Heart left ventricle (tissue), 16 donors: ENCODE results near the gene MAD2L2. TPM values are rescaled to one million over a fixed set of nuclear protein-coding genes. Genes with fewer than 3 reads are reported as not detected.

Source experiments
- ATAC-seq, 4 donors: fragments of 200-7000 bp; cut with Tn5 transposase; one replicate each; pipeline ENCODE4 v1.9.1; 2020 to 2022; ENCODE audit warnings: moderate library complexity in 4 of 4, mild to moderate bottlenecking in 3 of 4, moderate number of reproducible peaks in 1 of 4
- DNase-seq, 5 donors: peaks; one replicate each; pipeline ENCODE4 v3.0.0-alpha.2; 2020
- H3K27ac ChIP-seq, 12 donors: fragments of 200-600 bp; sonication (generic) in 4 of 12; one replicate each; pipeline versions ENCODE4 v1.5.0 to v1.8.0; 2016 to 2022; ENCODE audit warnings: mild to moderate bottlenecking in 2 of 12
- H3K27me3 ChIP-seq, 9 donors: fragments of 200-600 bp; sonication (generic) in 2 of 9; one replicate each; pipeline versions ENCODE4 v1.5.1 to v1.8.0; 2016 to 2022; ENCODE audit warnings: mild to moderate bottlenecking in 3 of 9
- H3K36me3 ChIP-seq, 9 donors: fragments of 200-600 bp; sonication (generic) in 2 of 9; one replicate each; pipeline versions ENCODE4 v1.5.0 to v1.8.0; 2018 to 2022; ENCODE audit warnings: mild to moderate bottlenecking in 2 of 9
- H3K4me1 ChIP-seq, 12 donors: fragments of 200-600 bp; sonication (generic) in 4 of 12; one replicate each; pipeline versions ENCODE4 v1.5.0 to v1.8.0; 2016 to 2022; ENCODE audit warnings: mild to moderate bottlenecking in 3 of 12
- H3K4me3 ChIP-seq, 12 donors: fragments of 200-600 bp; sonication (generic) in 4 of 12; one replicate each; pipeline versions ENCODE4 v1.5.0 to v1.8.0; 2017 to 2022; ENCODE audit warnings: mild to moderate bottlenecking in 9 of 12, moderate library complexity in 4 of 12
- H3K9me3 ChIP-seq, 12 donors: fragments of 200-600 bp; sonication (generic) in 4 of 12; one replicate each; pipeline versions ENCODE4 v1.5.0 to v1.8.0; 2016 to 2022; ENCODE audit warnings: mild to moderate bottlenecking in 1 of 12
- POLR2A ChIP-seq, 2 donors: fragments of 450-650 bp; IDR thresholded peaks; one replicate each; pipeline ENCODE4 v1.6.1; 2017; ENCODE audit warnings: antibody characterized with exemption in 2 of 2, mild to moderate bottlenecking in 2 of 2, moderate library complexity in 2 of 2
- WGBS, 4 donors: extraction: QIAGEN DNeasy Blood & Tissue Kit in 2 of 4; methylation state at CpG; one replicate each; pipeline versions ENCODE4 v1.1.5 to v1.1.7; 2013 to 2018; 5-methylcytosine and 5-hydroxymethylcytosine counted together
- intact Hi-C, 10 donors: fragments of 100-400 bp; cut with DNase I; formaldehyde crosslinking; loops; one replicate each; pipeline versions ENCODE4 v1.11.1 to v1.14.2; 2022
- polyA plus RNA-seq, 2 donors: library from polyadenylated mRNA; stranded (reverse); fragments of 200-250 nt; gene quantifications; one replicate each; pipeline ENCODE4 v1.2.3, GENCODE V29; 2013
- total RNA-seq, 9 donors: library from RNA; depleted of rRNA in 2 of 9; stranded (reverse); fragments of >200 nt in 2 of 9; fragmentation: NEBNext Ultra II Directional in 3 of 9; extraction: Animal tissue kit (Norgen Biotek cat#: 25700) in 3 of 9; gene quantifications; one replicate each; pipeline versions ENCODE4 v1.1.0 to v1.2.4, GENCODE V29; 2016 to 2023
- TF ChIP-seq, protein P1 (sequence below), 12 donors: fragments of 200-600 bp; sonication (generic) in 4 of 12; IDR thresholded peaks; one replicate each; pipeline versions ENCODE4 v1.5.0 to v1.8.0; 2018 to 2022; ENCODE audit warnings: antibody characterized with exemption in 12 of 12, mild to moderate bottlenecking in 5 of 12
- donor health status: ischemic (EF 13 %, LVEDD 7.1; RV severe dilation, severe dysfunction).
- donor health status: healthy with polysubstance abuse.
- donor health status: DM: no; HTN: yes; CAD: no.
- donor health status: DM: no; HTN: no; CAD: no.
- donor health status: ischemic (EF 25% LVEDD 6.9; RV normal size, moderate dysfunction).
- donor health status: ischemic (EF 25% LVEDD 5.7; RV mildly dilated, moderate dysfunction).
- donor health status: healthy.
- donor health status: DM: yes; HTN: yes; CAD: no.
- donor health status: ischemic (EF 35%, LVEDD 5.7; RV mildly dilated, moderate dysfunction).
- donor health status: nonischemic (EF 11% LVEDD 7.7; RV severe dilation, severe dysfunction).
- donor health status: DM: yes; HTN: yes; CAD: no.
- donor health status: PGD.
- donor health status: ischemic (EF 29% LVEDD 5.4; RV normal size, mild dysfunction).
- donor health status: nonischemic (EF 23%, LVEDD 6.1; RV moderate dilation, normal function).

MAD2L2 gene
- total and polyA plus RNA-seq, 11 donors = 15.9 to 54.2 (median 18.5) TPM

DNA sequence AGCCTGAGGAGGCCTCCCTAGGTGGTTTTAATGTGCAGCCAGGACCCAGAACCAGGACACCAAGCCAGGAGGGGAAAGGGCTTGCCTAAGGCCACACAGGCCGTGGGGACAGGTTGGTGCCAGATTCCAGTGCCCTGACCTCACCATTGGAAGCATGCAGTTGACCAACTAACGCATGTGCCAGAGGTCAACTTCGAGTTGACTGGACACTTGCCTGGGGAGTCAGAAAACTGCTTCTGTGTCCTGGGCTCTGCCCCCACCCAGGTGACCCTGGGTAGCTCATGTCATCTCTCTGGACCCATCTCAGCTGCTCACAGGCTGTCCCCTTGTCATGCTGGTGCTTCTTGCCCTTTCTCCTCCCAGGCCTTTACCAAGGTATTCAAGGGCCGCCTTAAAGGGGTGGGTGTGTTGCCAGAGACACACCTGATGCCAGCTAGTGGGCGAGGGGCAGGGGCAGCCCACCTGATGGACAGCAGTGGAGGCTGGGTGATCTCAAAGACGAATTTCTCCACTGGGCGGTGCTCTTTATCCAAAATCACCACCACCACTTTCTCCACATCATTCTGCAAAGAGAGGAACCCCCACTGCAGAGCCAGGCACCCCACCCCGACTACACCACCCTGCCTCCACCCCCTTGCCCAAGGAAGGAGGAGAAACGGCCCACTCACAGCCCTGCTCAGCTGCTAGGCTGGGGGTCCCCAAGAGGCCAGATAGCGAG lies 4.4 kb downstream of the MAD2L2 start:
- ATAC-seq (no peak), DNase-seq (no peak)
- H3K9me3 ChIP-seq = no peaks in the 10 kb centered on the region
- intact Hi-C loops = no loop called here
- H3K4me3 ChIP-seq = no peak overlapping the region
- WGBS, 4 donors = 88 to 94% (median 91%) methylated on average over 6 to 10 of the region's 10 CpGs
- no peaks in the 10 kb centered on the region for H3K27me3 ChIP-seq
- H3K4me1 ChIP-seq = peaks cover 0 to 17% (median 7%) of the 10 kb centered on the region in 12 donors
- TF ChIP-seq, protein P1, sequence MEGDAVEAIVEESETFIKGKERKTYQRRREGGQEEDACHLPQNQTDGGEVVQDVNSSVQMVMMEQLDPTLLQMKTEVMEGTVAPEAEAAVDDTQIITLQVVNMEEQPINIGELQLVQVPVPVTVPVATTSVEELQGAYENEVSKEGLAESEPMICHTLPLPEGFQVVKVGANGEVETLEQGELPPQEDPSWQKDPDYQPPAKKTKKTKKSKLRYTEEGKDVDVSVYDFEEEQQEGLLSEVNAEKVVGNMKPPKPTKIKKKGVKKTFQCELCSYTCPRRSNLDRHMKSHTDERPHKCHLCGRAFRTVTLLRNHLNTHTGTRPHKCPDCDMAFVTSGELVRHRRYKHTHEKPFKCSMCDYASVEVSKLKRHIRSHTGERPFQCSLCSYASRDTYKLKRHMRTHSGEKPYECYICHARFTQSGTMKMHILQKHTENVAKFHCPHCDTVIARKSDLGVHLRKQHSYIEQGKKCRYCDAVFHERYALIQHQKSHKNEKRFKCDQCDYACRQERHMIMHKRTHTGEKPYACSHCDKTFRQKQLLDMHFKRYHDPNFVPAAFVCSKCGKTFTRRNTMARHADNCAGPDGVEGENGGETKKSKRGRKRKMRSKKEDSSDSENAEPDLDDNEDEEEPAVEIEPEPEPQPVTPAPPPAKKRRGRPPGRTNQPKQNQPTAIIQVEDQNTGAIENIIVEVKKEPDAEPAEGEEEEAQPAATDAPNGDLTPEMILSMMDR (IDR thresholded peaks at IDR 0.05) = no peak
- no peak for TF ChIP-seq POLR2A (IDR thresholded peaks at IDR 0.05)
- H3K27ac ChIP-seq = no peak overlapping the region
- H3K36me3 ChIP-seq = peaks cover 0 to 53% (median 34%) of the 10 kb centered on the region in 9 donors

DNA sequence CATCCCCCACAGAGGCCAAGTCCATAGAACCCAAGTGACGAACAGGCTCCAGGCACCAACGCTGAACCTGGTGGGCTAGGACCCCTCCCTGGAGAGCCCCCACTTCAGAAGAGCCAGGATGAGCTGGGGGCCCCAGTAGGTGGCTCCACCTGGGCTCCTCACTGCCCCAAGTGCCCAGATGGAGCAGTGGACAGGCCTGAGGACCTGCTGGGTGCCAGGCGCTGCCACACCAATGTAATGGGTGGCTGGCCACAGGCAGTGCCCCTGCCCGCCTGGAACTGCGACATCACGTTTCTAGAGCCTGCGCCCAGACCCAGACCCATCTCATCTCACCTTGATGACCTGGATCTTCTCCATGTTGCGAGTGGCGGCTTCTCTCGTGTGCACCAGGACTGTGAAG lies 5.6 kb downstream of the MAD2L2 start:
- Histone ChIP-seq H3K9me3 (no peaks in the 10 kb centered on the region), H3K36me3 (peaks cover 0 to 62% (median 34%) of the 10 kb centered on the region in 9 donors), H3K4me3 (no peak overlapping the region), H3K4me1 (peaks cover 0 to 24% (median 4%) of the 10 kb centered on the region in 12 donors), H3K27ac (no peak overlapping the region), H3K27me3 (no peaks in the 10 kb centered on the region)
- TF ChIP-seq, protein P1 (IDR thresholded peaks at IDR 0.05) = no peak
- TF ChIP-seq POLR2A (IDR thresholded peaks at IDR 0.05) = no peak
- WGBS, 4 donors = 96 to 97% (median 97%) methylated on average over 8 to 10 of the region's 10 CpGs; no CpG with 5 or more reads in 1 of the 4 donors
- DNase-seq (no peak), ATAC-seq (no peak)
- intact Hi-C loops = no loop called here

DNA sequence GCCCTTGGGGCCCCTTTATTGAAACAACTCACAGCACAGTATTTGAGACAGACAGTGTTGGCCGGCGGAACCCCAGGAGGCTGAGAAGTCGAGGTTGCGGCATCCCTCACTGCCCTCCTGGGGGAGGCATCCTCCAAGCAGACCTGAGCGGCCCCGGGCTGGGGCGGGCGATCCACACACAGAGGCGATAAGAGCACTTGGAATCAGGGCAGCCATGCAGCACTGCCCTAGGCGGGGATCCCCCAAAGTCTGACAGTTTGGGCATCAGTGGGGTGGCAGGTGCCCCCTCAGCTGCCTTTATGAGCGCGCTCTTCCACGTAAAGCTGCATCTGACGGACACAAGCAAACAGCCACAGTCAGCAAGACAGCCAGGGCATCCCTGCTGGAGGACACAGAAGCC lies 6.5 kb downstream of the MAD2L2 start:
- Histone ChIP-seq H3K4me3 (no peak overlapping the region), H3K27ac (no peak overlapping the region), H3K4me1 (peaks cover 0 to 16% (median 0%) of the 10 kb centered on the region in 12 donors), H3K36me3 (peaks cover 0 to 66% (median 34%) of the 10 kb centered on the region in 9 donors), H3K27me3 (no peaks in the 10 kb centered on the region), H3K9me3 (no peaks in the 10 kb centered on the region)
- no peak for TF ChIP-seq POLR2A (IDR thresholded peaks at IDR 0.05)
- TF ChIP-seq, protein P1 (IDR thresholded peaks at IDR 0.05) = no peak
- intact Hi-C loops = loop anchor here in 1 of 10 donors (5.0 kb wide), 1 partner anchor 33 kb away; no protein-coding TSS in a partner anchor
- no peak for ATAC-seq
- 94 to 96% (median 95%) methylated on average over 12 to 14 of the region's 14 CpGs for WGBS, 4 donors
- DNase-seq = no peak

DNA sequence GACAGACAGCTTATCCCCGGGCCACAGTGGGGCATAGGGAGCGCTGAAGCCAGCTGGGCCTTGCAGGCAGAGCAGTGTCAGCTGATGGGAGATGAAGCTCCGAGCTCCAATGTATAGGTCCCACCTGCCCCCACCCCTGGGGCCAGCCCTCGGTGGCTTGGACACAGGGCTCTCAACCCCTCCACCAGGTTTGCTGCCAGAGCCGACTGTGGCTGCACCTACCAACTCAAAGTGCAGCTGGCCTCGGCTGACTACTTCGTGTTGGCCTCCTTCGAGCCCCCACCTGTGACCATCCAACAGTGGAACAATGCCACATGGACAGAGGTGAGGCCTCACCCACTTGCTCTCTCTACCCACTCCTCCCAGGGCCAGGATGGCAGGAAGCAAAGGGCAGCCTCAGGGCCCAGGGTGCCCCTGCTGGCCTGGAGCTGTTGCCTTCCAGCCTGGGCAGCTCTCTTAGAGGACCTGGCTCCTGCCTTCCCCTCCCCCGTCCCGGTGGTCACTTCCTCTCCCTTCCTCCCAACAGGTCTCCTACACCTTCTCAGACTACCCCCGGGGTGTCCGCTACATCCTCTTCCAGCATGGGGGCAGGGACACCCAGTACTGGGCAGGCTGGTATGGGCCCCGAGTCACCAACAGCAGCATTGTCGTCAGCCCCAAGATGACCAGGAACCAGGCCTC lies 7.7 kb downstream of the MAD2L2 start:
- H3K27ac ChIP-seq = no peak overlapping the region
- no peak overlapping the region for H3K4me3 ChIP-seq
- H3K27me3 ChIP-seq = no peaks in the 10 kb centered on the region
- DNase-seq (no peak), ATAC-seq (no peak)
- H3K4me1 ChIP-seq = peaks cover 0 to 11% (median 0%) of the 10 kb centered on the region in 12 donors
- 91 to 98% (median 95%) methylated on average over 8 to 14 of the region's 14 CpGs for WGBS, 4 donors
- no peaks in the 10 kb centered on the region for H3K9me3 ChIP-seq
- intact Hi-C loops = loop anchor here in 1 of 10 donors (5.0 kb wide), 1 partner anchor 34 kb away; no protein-coding TSS in a partner anchor
- TF ChIP-seq, protein P1 (IDR thresholded peaks at IDR 0.05) = no peak
- no peak for TF ChIP-seq POLR2A (IDR thresholded peaks at IDR 0.05)
- H3K36me3 ChIP-seq = peaks cover 0 to 78% (median 34%) of the 10 kb centered on the region in 9 donors
